VCaP (cell line): ENCODE results near the gene FHAD1.
A peak's percentile ranks its signal among the peaks of the same experiment; 100 is the strongest.

ENCODE experiments used
- H3K27ac ChIP-seq: fragments of 450-650 bp; 2 replicates; pipeline ENCODE4 v1.5.1; 2017
- CTCF ChIP-seq: fragments of 450-650 bp; conservative IDR thresholded peaks from 2 replicates; pipeline ENCODE4 v1.5.1; 2017; ENCODE audit warnings: mild to moderate bottlenecking, moderate library complexity

Gene FHAD1

GRCh38 chr1:15272782-15273127 lies 25.7 kb downstream of the FHAD1 start:
- H3K27ac ChIP-seq, result peak overlapping the region; percentile 42; the same call in 1 of the 2 replicates
- TF ChIP-seq CTCF, result peak; percentile 54

GRCh38 chr1:15273274-15273673 lies 26.3 kb downstream of the FHAD1 start:
- no peak for TF ChIP-seq CTCF
- no peak overlapping the region for H3K27ac ChIP-seq

- H3K27ac ChIP-seq, result no peak overlapping the region
- TF ChIP-seq CTCF, result no peak
Observed at GRCh38 chr1:15275921-15276683, 29.1 kb downstream of the FHAD1 start.

DNA sequence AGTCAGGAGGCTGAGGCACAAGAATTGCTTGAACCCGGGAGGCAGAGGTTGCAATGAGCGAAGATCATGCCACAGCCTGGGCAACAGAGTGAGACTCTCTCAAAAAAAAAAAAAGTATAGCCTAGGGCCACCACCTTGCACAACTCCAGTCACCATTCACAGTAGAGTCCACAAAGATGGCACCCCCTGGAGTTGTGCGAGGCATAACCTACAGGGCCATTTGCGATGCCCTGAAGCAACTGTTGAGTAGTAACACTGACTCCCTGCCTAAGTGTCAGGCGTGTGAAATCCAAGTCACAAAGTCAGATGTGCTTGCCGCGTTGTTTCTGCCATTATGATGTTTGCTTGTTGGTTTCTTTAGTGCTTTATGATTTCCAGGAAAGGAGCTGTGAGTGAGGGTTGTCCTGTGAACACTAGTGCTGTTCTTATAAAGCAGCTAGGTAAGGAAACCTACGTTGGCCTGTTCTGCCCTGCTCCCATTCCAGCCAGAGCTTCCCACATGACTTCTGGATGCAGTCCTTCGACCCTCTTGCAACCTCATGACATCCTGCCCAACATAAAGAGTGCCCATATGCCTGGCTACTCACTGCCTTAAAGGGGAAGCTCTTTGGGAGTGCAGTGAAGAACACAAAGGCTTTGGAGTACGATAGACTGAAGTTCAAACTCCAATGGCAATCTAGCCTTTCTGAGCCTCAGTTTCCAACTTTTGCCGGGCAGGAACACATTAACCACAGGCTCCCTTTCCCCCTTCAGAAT lies 29.8 kb downstream of the FHAD1 start:
- no peak for TF ChIP-seq CTCF

DNA sequence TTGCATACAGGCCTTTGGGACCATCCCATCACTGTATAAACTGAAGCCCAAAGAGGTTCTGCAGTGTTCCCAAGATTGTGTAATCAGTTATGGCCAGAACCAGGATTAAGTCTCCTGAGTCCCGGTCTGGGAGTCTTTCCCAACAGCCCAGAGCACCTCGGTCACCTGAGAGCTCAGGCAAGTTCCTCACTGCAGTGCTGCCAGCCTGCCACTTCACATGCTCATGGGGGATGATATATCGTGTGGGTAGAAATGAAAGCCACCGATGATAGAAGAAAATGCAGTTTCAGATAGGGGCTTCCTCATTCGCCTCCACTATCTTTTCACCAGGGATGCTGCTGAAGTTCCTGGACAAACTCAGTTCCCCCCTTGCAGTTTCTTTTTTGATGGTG lies 30.4 kb downstream of the FHAD1 start:
- TF ChIP-seq CTCF, result no peak
- H3K27ac ChIP-seq, result no peak overlapping the region

More for the DNA sequence above, 29.8 kb downstream of the FHAD1 start:
- H3K27ac ChIP-seq, result no peak overlapping the region

DNA sequence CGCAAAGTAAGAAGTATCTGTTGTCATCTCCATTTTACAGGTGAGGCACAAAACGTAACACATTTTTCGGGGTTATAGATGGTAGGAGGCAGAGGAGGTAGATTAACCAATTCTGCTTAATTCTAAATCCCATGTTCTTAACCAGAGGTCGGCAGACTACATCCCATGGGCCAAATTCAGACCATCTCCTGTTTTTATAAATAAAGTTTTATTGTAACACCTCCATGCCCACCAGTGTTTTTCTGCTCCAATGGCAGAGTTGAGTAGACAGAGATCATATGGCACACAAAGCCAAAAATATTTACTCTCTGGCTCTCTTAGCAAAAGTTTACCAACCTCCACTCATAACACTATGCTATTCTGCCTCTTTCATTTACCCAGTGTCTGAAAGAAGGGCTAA lies 30.9 kb downstream of the FHAD1 start:
- no peak for TF ChIP-seq CTCF
- no peak overlapping the region for H3K27ac ChIP-seq

DNA sequence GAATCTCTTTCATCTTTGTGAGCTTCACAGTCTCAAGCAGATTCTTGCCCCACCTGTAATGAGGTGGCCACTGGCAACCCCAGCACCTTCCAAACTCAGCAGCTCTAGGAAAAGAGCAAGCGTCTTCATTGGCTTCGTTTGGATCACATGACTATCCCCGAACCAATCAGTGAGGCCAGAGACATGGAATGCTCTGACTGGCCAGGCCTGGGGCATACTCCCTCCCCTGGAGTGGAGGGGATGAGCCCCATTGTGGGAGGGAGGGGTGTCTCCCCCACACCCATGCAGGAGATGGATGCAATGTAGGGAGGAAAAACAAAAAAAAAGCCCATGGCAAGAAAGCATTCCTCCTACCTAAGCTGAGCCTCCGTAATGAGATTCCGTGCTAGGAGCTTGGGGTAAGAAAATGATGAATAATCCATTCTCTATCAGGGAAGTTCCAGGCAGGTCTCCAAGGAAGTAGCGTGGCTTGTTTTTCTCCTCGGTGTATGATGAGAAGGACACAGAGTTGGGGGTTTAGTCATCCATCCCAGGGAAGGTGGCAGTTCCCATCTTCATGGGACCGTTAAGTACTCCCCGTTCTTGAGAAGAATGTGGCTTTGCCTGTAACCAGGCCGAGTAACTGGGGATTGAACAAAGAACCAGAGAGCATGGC lies 32.7 kb downstream of the FHAD1 start:
- H3K27ac ChIP-seq, result no peak overlapping the region
- no peak for TF ChIP-seq CTCF
